HUDEP-2 (cell line): ENCODE results near the gene PEX26.
A peak's percentile ranks its signal among the peaks of the same experiment; 100 is the strongest.
"Not testable (repeated sequence)": the region's sequence is repeated elsewhere in the genome, so short reads cannot be mapped to it uniquely, and the experiment has no call there.

Experiments
- DNase-seq, 76 experiments: peaks; one replicate each; lab custom pipeline; 2025; ENCODE audit not compliant: unreplicated experiment in 76 of 76; lab: John Stamatoyannopoulos, UW

Gene PEX26

GRCh38 chr22:18077639-18078328, at the start of gene PEX26:
Gene PEX26, plus strand, starts transcription at chr22:18077990. Its CDS starts 387 bp downstream, at chr22:18078377.
- peak in 74 of 76 experiments; percentile 49 to 93 (median 86) for DNase-seq

- no peak for DNase-seq
These were observed 48.8 kb upstream of the PEX26 start for GRCh38 chr22:18028817-18029527.

GRCh38 chr22:18029686-18030267, 48.0 kb upstream of the PEX26 start:
- no peak for DNase-seq

GRCh38 chr22:18031695-18032454, 45.9 kb upstream of the PEX26 start:
- no peak for DNase-seq

- DNase-seq: no peak
These were observed 45.2 kb upstream of the PEX26 start for GRCh38 chr22:18032455-18033101.

GRCh38 chr22:18033204-18033998, 44.4 kb upstream of the PEX26 start:
- DNase-seq: no peak

GRCh38 chr22:18034076-18034475, 43.7 kb upstream of the PEX26 start:
- DNase-seq: no peak

GRCh38 chr22:18035751-18036150, 42.0 kb upstream of the PEX26 start:
- no peak for DNase-seq

- not testable (repeated sequence) for DNase-seq
These were observed 36.9 kb upstream of the PEX26 start for GRCh38 chr22:18040898-18041297.

GRCh38 chr22:18042685-18043084, 35.1 kb upstream of the PEX26 start:
- no peak for DNase-seq

- no peak for DNase-seq
These were observed 33.1 kb upstream of the PEX26 start for GRCh38 chr22:18044548-18045271.

- no peak for DNase-seq
These were observed 32.0 kb upstream of the PEX26 start for GRCh38 chr22:18045794-18046193.

- no peak for DNase-seq
These were observed 29.7 kb upstream of the PEX26 start for GRCh38 chr22:18048041-18048440.

GRCh38 chr22:18048441-18048898, 29.3 kb upstream of the PEX26 start:
- no peak for DNase-seq

- no peak for DNase-seq
These were observed 27.7 kb upstream of the PEX26 start for GRCh38 chr22:18050065-18050464.

GRCh38 chr22:18051113-18051512, 26.7 kb upstream of the PEX26 start:
- DNase-seq: not testable (repeated sequence)

GRCh38 chr22:18053216-18053946, 24.4 kb upstream of the PEX26 start:
- not testable (repeated sequence) for DNase-seq

- peak in 1 of 76 experiments; percentile 23 for DNase-seq
These were observed 22.1 kb upstream of the PEX26 start for GRCh38 chr22:18055619-18056160.
